NOMO-1 treated with dmso at 0.1 percent for 144 hours (cell line): ENCODE measurements around the gene ZNF814.
"Not testable (repeated sequence)": the region's sequence is repeated elsewhere in the genome, so short reads cannot be mapped to it uniquely, and the experiment has no call there.

Experiments used
- DNase-seq: peaks from one replicate; lab custom pipeline; 2025; ENCODE audit not compliant: unreplicated experiment; lab: John Stamatoyannopoulos, UW

Gene ZNF814

DNA sequence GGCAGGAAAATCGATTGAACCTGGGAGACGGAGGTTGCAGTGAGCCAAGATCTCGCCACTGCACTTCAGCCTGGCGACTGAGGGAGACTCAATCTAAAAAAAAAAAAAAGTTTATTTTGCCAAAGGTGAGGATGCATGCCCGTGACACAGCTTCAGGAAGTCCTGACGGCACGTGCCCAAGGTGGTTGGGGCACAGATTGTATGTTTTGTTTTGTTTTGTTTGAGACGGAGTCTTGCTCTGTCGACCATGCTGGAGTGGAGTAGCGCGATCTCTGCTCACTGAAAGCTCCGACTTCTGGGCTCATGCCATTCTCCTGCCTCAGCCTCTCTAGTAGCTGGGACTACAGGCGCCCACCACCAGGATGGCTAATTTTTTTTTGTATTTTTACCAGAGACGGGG lies 70.9 kb downstream of the ZNF814 start:
- no peak for DNase-seq

DNA sequence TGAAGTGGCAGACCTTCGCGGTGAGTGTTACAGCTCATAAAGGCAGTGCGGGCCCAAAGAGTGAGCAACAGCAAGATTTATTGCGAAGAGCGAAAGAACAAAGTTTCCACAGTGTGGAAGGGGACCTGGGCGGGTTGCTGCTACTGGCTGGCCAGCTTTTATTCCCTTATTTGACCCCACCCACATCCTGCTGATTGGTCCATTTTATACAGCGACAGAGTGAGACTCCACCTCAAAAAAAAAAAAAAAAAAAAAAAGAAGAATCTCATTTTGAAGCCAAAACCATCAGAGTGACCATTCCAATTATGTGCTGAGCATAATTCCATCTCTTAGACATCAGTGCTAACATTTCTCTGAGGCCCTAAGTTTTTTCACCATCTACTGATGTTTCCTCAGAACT lies 72.2 kb downstream of the ZNF814 start:
- DNase-seq: no peak

GRCh38 chr19:57815247-57816075 lies 73.4 kb downstream of the ZNF814 start:
- DNase-seq: no peak

DNA sequence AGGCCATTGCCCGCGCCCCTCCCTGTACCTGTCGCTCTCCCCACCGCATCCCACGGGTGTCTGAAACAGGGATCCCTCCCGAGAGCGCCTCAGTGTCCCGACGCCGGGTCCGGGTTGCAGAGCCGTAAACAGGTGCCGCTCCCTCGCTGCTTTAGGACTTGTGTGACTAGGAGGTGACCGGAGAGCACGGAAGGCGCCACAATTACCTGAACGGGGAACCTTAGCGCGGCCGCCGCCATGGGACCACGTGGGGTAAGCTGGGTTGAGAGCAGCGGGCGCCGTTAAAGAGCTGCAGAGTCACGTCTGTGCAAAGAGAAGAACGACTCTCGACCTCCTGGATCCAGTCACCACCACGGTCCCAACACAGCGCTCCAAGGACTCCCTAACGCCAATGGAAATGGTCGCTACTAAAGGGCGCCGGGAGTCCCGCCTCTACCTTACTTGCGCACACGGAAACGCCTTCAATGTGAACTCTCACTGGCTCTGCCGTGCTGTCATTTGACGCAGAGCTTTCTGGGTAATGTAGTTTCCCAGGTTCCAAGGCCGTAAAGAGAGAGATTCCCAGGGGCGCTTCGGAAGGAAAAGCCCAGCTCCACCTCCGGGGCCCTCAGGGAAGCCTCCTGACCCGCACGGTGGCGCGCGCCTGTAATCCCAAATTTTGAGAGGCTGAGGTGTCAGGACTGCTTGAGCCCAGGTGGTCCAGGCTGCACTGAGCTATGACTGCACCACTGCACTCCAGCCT lies 74.2 kb downstream of the ZNF814 start, which contains the start of gene ZNF552:
Gene ZNF552, minus strand, starts transcription at position 409 of the 742 bp plus-strand sequence. Its CDS starts 170 bp downstream, at position 239.
- peak; percentile 95 for DNase-seq

- DNase-seq: no peak
Observed at GRCh38 chr19:57813919-57814504, 74.8 kb downstream of the ZNF814 start.

DNA sequence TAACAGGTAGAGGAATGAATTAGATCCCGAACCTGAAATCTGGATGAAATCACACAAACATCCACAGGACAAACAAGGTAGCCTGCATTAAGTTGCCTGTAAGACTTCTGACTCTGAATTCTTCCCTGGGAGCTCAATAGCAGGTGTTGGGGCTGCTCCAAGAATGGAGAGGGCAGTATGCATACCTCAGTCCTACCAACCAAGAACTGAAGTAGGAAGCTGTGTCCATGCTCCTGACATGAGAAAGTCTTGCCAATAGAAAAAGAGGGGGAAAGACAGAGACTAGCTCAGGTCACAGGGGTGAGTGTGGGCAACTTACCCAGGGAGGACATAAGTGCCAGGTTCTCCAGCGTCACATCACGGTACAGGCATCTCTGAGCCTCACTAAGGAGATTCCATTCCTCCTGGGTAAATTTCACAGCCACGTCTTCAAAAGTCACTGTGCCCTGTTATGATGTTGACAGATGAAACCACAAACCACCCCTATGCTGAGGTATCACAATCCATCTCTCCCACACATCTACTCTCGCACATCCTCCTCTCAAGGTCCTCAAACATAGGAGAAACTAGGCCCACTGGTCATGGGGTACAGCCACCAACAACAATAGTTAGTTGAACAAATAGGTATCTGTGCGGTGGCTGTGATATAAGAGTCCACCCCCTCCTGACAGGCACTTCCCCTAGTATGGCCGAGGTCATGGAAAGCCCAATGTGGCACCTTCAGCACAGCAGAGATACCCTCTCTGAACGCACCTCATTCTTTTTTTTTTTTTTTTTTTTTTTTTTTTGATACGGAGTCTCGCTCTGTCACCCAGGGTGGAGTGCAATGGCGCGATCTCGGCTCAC lies 75.6 kb downstream of the ZNF814 start:
- not testable (repeated sequence) for DNase-seq

- DNase-seq: no peak
Observed at GRCh38 chr19:57812226-57812625, 76.6 kb downstream of the ZNF814 start.

DNA sequence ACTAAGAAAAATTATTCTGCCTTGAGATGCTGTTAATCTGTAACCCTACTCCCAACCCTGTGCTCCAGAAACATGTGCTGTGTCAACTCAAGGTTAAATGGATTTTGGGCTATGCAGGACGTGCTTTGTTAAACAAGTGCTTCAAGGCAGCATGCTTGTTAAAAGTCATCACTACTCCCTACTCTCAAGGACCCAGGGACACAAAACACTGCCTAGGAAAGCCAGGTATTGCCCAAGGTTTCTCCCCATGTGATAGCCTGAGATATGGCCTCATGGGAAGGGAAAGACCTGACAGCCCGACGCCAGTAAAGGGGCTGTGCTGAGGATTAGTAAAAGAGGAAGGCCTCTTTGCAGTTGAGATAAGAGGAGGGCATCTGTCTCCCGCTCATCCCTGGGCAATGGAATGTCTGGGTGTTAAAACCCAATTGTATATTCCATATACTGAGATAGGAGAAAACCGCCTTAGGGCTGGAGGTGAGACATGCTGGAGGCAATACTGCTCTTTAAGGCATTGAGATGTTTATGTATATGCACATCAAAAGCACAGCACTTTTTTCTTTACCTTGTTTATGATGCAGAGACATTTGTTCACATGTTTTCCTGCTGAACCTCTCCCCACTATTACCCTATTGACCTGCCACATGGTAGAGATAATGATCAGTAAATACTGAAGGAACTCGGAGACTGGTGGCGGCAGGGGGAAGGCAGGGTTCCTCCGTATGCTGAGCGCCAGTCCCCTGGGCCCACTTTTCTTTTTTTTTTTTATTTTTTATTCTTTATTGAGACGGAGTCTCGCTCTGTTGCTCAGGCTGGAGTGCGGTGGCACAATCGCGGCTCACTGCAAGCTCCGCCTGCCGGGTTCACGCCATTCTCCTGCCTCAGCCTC lies 78.2 kb downstream of the ZNF814 start:
- not testable (repeated sequence) for DNase-seq

- no peak for DNase-seq
Observed at GRCh38 chr19:57807541-57807940, 81.3 kb downstream of the ZNF814 start.

DNA sequence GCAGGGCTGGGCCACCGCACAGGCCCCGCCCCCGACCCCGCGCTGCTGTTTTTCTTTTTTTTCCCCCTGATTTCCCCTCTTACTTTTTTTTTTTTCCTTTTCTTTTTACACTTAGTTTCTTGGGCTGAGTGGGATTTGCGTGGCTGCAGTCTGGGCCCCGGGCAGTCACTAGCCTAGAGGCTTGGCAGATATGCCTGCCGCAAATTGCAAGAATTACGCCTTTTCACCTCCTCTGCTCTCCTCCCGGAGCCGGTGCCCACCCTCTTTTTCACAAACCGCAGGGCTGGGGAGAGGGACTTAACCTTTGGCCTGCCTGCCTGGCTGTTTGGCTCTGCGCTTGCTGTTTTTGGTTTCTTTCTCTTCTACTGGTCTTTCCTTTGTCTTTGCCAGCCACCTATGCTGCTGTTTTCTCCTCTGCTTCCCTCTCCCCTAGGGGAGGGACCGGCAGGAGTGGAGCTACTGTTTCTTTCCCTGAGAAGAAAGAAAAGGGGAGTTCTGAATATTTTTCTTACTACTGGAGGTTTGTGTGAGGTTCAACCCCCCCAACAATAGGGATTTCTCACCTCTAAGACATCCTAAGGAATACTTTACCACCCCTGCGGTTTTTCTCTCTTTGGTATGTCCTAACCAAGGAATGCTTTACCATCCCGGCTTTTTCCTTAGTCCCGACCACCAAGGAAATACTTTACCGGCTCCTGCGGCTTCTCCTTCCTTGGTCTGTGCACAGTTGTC lies 85.1 kb downstream of the ZNF814 start:
- DNase-seq: no peak

DNA sequence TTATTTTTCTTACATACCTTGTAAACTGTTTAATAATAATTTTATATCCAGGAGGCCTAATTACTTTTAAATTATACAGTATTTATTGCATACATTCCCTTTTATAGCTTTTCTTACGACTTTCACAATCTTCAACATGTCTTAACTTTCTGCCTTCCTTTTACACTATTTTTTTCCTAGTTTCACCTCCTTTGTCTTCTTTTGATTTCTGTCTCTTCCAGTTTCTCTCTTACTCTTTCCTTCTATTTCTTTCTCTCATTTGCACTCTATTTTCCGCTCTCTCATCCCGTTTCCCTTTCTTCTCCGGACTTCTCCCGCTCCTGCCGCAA lies 85.6 kb downstream of the ZNF814 start:
- no peak for DNase-seq

DNA sequence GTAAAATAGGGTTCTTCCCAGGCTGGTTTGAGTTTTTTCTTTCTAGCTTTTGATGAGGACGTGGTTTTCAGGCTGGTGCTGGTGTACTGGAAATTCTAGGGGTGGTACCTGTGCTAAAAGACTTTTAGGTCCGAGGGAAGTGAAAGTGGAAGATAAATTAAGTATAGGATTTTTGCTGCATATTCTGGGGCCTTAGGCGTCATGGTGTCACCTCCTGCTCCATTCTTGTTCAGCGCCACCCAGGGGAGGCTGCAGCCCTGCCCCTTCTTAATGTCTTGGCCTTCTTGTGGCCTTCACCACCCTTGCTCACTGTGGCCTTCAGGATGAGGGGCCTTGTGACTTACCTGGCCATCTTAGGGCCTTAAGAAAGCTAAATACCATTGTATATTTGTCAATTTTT lies 86.6 kb downstream of the ZNF814 start:
- DNase-seq: peak; percentile 8

GRCh38 chr19:57800696-57801095 lies 88.1 kb downstream of the ZNF814 start:
- DNase-seq: no peak
